Ramos (cell line): ENCODE measurements around the gene FAM53B.

Source experiments
- in situ Hi-C: fragments of 300-500 bp; cut with MboI; formaldehyde crosslinking; loops from one replicate; pipeline ENCODE4 v1.14.3; 2022; ENCODE audit warnings: low sequenced_read_pairs; ENCODE audit not compliant: unreplicated experiment

FAM53B gene

GRCh38 chr10:124622866-124623536 is 121.2 kb downstream of the FAM53B start:
- in situ Hi-C loops, result loop anchor here (25.0 kb wide), 1 partner anchor 536 kb away; the partner anchor contains the start of gene CHST15

- in situ Hi-C loops, result loop anchor here (25.0 kb wide), 1 partner anchor 535 kb away; the partner anchor contains the start of gene CHST15
These were observed 122.0 kb downstream of the FAM53B start for GRCh38 chr10:124622158-124622557.

GRCh38 chr10:124621637-124622036 is 122.5 kb downstream of the FAM53B start:
- in situ Hi-C loops, result loop anchor here (25.0 kb wide), 1 partner anchor 534 kb away; the partner anchor contains the start of gene CHST15

GRCh38 chr10:124619802-124620490 is 124.2 kb downstream of the FAM53B start:
- in situ Hi-C loops, result loop anchor here (25.0 kb wide), 1 partner anchor 533 kb away; the partner anchor contains the start of gene CHST15

- in situ Hi-C loops, result loop anchor here (25.0 kb wide), 1 partner anchor 532 kb away; the partner anchor contains the start of gene CHST15
These were observed 125.0 kb downstream of the FAM53B start for GRCh38 chr10:124619195-124619594.

- in situ Hi-C loops, result loop anchor here (25.0 kb wide), 1 partner anchor 531 kb away; the partner anchor contains the start of gene CHST15
These were observed 125.6 kb downstream of the FAM53B start for GRCh38 chr10:124618470-124619073.

- in situ Hi-C loops, result loop anchor here (25.0 kb wide), 1 partner anchor 529 kb away; the partner anchor contains the start of gene CHST15
These were observed 127.4 kb downstream of the FAM53B start for GRCh38 chr10:124616836-124617130.

- in situ Hi-C loops, result loop anchor here (25.0 kb wide), 1 partner anchor 529 kb away; the partner anchor contains the start of gene CHST15
These were observed 127.9 kb downstream of the FAM53B start for GRCh38 chr10:124616040-124616835.

- in situ Hi-C loops, result loop anchor here (25.0 kb wide), 1 partner anchor 528 kb away; the partner anchor contains the start of gene CHST15
These were observed 128.9 kb downstream of the FAM53B start for GRCh38 chr10:124615259-124615658.

GRCh38 chr10:124614003-124614659 is 130.0 kb downstream of the FAM53B start:
- in situ Hi-C loops, result loop anchor here (25.0 kb wide), 1 partner anchor 527 kb away; the partner anchor contains the start of gene CHST15

GRCh38 chr10:124612611-124613498 is 131.3 kb downstream of the FAM53B start:
- in situ Hi-C loops, result loop anchor here (25.0 kb wide), 1 partner anchor 526 kb away; the partner anchor contains the start of gene CHST15

GRCh38 chr10:124611738-124612137 is 132.4 kb downstream of the FAM53B start:
- in situ Hi-C loops, result loop anchor here (25.0 kb wide), 1 partner anchor 524 kb away; the partner anchor contains the start of gene CHST15

GRCh38 chr10:124610851-124611250 is 133.3 kb downstream of the FAM53B start:
- in situ Hi-C loops, result loop anchor here (25.0 kb wide), 1 partner anchor 524 kb away; the partner anchor contains the start of gene CHST15

GRCh38 chr10:124610186-124610585 is 134.0 kb downstream of the FAM53B start:
- in situ Hi-C loops, result loop anchor here (25.0 kb wide), 1 partner anchor 523 kb away; the partner anchor contains the start of gene CHST15

GRCh38 chr10:124609698-124610097 is 134.5 kb downstream of the FAM53B start:
- in situ Hi-C loops, result loop anchor here (25.0 kb wide), 1 partner anchor 522 kb away; the partner anchor contains the start of gene CHST15

- in situ Hi-C loops, result loop anchor here (25.0 kb wide), 1 partner anchor 521 kb away; the partner anchor contains the start of gene CHST15
These were observed 136.0 kb downstream of the FAM53B start for GRCh38 chr10:124608093-124608721.

- in situ Hi-C loops, result loop anchor here (25.0 kb wide), 1 partner anchor 520 kb away; the partner anchor contains the start of gene CHST15
These were observed 136.5 kb downstream of the FAM53B start for GRCh38 chr10:124607693-124608092.
